ENCODE measurements around the gene TTYH3.

TTYH3 gene

DNA sequence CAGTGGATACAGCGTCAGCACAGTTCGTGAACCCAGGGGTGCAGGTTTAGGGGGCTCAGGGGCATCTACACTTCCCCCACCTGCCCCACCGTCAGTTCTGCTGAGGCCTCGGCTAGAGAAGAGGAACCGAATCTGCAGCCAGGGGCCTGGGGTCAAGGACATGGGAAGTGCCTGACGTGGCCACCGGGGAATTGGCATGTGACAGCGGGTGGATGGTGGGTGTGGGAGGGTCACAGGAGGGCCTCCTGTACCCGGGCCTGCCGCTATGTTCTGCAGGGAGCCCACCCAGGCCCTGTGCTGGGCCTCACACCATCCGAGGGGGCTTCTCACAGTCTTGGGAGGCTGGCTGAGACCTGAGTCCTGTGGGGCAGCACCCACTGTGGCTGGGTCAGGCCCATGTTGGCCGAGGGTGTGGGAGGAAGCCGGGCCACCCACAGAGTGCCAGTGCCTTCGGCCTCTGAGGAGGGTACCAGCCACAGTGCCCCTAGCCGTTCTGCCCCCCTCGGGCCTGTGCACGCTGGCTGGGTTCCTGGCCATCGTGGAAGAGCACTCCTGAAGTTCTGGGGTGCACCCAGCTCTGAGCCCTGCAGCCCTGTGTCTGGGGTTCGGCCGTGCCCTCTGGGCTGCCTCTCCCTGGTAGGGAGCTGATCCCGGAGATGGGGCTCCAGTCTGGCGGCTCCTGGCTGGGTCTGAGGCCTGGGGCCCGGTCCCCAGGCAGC, 5.9 kb downstream of the TTYH3 start:
- no peak overlapping the region for H3K27ac ChIP-seq
- TF ChIP-seq, protein P1, sequence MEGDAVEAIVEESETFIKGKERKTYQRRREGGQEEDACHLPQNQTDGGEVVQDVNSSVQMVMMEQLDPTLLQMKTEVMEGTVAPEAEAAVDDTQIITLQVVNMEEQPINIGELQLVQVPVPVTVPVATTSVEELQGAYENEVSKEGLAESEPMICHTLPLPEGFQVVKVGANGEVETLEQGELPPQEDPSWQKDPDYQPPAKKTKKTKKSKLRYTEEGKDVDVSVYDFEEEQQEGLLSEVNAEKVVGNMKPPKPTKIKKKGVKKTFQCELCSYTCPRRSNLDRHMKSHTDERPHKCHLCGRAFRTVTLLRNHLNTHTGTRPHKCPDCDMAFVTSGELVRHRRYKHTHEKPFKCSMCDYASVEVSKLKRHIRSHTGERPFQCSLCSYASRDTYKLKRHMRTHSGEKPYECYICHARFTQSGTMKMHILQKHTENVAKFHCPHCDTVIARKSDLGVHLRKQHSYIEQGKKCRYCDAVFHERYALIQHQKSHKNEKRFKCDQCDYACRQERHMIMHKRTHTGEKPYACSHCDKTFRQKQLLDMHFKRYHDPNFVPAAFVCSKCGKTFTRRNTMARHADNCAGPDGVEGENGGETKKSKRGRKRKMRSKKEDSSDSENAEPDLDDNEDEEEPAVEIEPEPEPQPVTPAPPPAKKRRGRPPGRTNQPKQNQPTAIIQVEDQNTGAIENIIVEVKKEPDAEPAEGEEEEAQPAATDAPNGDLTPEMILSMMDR (IDR thresholded peaks at IDR 0.05): no peak
- TF ChIP-seq ZFX (IDR thresholded peaks at IDR 0.05; ENCODE audit: borderline replicate concordance): no peak

DNA sequence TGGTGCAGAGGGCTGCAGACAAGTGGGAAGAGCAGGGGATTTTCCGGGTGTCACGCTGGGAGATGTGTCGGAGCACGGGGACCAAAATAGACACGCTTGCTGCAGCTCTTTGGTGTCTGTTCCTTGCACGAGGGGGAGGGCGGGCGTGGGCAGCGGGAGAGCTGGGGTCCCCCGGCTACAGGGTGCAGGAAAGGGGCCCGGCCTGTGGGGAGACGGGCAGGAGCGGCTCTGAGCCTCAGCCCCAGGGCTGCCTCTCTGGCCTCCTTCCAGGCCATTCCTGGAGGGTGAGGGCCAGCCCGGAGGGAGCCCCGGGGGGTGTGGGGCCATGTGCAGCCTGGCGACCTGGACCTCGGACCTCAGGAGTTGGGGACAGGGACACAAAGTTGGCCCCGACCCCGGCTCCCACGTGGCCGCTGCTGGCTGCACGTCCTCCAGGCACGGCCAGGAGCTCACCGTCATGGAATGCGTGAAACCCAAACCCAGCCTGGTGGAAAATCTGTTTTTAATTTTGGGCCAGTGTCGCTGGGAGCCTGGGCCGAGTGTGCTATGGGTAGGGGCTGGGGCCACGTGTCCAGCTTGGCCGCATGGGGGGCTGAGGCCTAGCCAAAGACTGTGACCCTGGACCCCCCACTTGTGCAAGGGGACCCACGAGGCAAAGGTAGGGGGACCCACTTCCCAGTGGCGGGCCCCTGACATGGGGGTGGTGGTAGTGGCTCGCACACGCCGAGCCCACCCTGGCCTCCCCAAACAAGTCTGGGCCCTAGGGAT, 6.6 kb downstream of the TTYH3 start:
- no peak overlapping the region for H3K27ac ChIP-seq
- no peak for TF ChIP-seq ZFX (IDR thresholded peaks at IDR 0.05; ENCODE audit: borderline replicate concordance)
- TF ChIP-seq, protein P1 (IDR thresholded peaks at IDR 0.05): no peak

DNA sequence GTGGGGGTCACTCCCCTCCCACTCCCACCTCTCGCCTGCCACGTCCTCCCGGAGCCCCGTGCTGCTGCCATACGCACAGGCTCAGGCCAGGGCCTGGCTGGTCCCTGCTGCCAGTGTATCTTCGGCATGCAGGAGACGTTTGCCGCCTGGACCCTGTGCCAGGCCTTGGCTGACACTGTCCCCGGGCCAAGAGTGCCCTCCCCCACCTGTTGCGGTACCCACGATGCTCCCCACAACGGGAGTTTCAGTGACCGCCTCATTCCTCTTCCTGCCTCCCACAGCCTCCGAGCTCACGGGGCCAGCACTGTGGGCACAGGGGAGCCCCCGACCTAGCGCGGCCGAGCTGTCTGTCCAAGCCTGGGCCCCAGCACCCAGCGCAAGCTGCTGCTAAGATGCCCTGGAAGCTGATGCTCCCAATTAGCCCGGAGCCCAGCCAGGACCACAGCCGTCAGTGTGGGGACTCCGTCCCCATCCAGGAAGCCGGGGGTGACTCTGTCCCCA, 7.4 kb downstream of the TTYH3 start:
- TF ChIP-seq, protein P1 (IDR thresholded peaks at IDR 0.05): no peak
- TF ChIP-seq ZFX (IDR thresholded peaks at IDR 0.05; ENCODE audit: borderline replicate concordance): no peak
- H3K27ac ChIP-seq: no peak overlapping the region

DNA sequence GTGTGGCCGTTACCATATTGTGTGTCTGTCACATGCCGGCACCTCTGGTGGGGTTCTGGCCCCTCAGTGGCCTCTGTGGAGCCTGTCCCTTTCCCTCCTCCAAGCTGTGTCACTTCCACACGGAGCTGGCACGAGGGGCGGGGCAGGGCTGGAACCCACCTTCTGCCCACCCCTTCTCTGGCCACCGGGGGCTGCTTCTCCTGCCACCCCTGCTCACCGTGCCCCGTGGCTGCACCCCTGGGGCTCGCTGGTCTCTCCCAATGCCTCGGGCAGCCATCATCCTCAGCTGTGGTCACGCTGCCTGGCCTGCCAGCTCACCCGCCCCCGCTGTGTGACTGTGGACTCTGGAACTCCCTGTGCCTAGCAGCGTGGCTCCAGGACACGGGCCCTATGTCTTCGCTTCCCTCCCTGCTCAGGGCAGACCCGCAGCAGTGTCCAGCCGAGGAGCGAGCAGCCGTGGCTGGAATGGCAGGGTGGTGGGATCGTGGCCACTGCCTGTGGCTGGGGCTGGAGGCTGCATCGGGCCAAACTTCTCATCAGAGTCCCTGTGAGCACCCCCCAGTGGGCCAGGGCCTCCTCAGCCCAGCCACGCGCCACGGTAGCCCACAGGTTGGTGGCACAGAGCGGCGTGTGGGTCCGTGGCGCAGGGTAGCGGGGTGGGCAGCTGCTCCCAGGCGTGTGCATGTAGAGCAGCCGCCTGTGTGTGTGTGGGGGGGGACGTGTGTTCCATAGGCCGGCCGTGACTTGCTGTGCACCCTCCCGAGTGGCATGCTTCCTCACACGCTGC, 8.1 kb downstream of the TTYH3 start:
- TF ChIP-seq ZFX (IDR thresholded peaks at IDR 0.05; ENCODE audit: borderline replicate concordance): no peak
- TF ChIP-seq, protein P1 (IDR thresholded peaks at IDR 0.05): no peak
- no peak overlapping the region for H3K27ac ChIP-seq

DNA sequence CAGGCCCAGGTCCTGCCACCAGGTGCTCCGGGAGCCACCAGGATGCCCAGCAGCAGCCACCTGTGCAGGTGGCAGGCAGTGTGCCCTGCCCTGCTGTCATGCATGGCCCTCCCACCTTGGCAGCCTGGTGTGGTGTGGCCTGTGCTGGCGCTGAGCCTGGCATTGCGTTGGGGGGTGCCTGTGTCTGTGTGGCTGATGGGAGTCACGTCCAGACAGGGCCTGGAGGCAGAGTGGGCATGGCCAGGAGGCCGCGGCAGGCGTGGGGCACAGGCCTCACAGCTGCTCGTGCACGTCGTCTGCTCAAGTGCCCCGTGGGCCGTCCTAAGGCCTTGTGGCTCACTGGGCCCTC, 8.7 kb downstream of the TTYH3 start:
- TF ChIP-seq, protein P1 (IDR thresholded peaks at IDR 0.05): no peak
- no peak for TF ChIP-seq ZFX (IDR thresholded peaks at IDR 0.05; ENCODE audit: borderline replicate concordance)
- H3K27ac ChIP-seq: no peak overlapping the region

DNA sequence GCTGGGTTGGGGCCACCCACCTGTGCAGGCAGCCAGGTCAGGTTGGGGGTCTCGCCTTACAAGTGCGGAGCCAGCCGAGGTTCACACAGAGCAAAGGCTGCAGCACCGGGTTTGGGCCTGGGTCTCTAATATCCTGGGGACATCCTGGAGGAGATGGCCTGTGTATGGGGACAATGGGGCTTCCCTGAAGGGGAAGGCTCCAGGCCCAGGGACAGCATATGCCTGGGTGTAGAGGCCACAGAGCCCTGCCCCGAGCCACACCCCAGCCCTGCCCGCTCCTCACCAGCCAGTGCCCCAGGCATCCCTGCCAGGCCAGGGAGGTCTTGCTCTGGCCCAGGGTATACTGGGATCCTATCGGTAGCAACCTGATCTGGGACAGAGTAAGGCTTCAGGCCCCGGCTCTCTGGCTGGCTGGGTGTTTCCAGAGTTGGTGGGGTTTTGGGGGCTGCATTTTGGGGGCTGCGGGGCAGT, 9.1 kb downstream of the TTYH3 start:
- TF ChIP-seq, protein P1 (IDR thresholded peaks at IDR 0.05): no peak
- no peak for TF ChIP-seq ZFX (IDR thresholded peaks at IDR 0.05; ENCODE audit: borderline replicate concordance)
- H3K27ac ChIP-seq: no peak overlapping the region

All from 22Rv1 (cell line).